ENCODE results near the gene ANO3.

ANO3 gene

GRCh38 chr11:26365284-26365683 is 33.4 kb downstream of the ANO3 start:
- no peak for DNase-seq

DNA sequence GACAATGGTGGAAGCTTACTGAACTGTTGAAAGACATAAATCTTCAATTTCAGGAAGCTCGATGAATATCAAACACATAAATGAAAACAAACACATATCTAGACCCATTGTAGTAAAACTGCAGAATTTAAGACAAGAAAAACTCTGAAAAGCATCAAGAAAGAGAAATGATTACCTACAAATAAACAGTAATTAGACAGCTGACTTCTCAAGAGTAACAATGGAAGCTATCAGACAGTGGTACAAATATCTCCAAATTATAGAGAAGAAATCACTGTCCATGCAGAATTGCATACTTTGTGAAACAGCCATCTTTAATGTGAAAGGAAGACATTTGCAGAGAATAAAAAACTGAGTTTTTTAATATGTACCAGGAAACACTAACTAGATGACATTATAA is 45.7 kb downstream of the ANO3 start:
- DNase-seq: no peak

- no peak for DNase-seq
Observed at GRCh38 chr11:26399336-26399735, 67.4 kb downstream of the ANO3 start.

DNA sequence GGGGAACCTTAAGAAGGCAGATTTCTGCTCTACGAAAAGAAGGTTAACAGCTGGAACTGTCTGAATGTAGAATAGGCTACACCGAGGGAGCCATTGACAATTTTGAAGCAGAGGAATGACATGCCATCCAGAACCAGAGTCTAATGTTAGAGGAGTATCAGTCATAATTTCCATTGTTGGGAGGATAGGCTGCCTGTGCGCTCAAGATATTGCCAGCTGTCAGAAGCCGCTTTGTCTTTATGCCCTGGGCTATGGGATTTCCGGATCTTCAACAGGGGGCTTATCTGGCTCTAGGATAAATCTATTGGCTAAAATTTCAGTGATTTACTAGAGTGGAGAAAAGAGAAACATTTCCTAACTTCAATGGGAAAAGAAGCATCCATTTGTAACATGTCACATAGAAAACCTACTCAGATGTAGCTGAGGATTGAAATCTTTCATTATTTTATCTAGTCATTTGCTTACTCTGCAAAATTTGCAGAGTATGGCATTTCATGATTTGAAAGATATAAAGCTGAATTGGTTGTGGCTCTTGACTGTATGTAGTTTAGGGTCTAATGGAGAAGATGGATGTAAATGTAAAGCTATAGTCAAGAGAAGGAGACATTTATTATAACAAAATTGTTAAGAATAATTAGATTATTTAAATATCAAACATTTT is 78.9 kb downstream of the ANO3 start:
- no peak for DNase-seq

DNA sequence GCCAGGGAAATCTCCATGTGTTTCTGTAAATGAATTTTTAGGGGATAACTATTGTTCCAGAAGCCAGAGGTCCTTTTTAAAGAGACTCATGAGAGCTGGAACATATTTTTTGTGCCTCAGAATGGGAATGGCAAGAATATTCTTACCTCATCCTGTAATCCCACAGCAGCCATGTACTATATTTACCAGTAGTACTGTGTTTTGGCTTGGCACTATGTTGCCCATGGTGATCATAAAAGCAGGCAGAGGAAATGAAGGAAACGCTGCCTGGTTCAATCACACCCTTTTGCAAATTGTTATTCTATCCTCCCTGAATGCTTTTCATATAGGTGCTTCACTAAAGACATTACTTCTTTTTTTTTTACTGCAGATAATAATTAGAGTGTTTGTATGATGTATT is 81.0 kb downstream of the ANO3 start:
- DNase-seq: no peak

DNA sequence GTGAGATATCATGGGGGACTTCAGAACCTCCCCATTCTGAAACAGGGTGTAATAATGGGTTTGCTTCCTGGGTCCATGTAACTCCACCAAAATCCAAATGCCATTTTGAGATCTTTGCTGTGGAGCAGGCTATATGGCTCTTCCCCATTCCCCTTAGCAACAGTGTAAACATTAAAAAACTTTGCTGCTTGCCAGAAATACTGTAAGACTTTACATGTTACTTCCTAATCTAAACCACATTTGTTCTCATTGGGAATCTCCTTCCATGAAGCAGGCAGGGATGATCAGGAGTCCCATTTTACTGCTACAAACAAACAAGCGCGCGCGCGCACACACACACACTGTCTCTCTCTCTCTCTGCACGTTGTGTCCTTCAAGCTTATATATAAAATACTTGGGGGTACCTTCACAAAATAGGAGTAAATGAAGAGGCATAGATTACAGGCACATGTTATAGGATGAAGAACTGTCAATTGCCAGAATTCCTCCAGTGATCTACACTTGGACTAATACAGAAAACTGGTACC is 86.5 kb downstream of the ANO3 start:
- no peak for DNase-seq

DNA sequence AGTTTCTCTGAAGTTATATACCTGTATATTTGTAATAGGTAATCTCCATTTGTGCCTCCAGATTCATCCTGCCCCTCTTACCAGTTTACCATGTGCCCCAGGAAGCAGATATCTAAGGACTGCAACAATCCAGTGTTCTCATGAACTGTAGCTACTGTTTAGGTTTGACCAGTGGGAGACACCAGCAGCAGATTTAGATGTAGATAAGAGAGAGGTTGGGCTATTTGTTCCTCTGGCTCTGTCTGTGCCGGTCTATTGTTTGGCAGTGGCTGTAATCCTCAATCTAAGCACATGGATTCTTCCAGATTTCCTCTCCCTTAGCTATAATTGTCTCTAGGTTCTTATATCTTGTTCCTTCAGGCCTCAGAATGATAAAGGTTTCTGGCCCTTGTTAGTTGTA is 88.4 kb downstream of the ANO3 start:
- DNase-seq: no peak

DNA sequence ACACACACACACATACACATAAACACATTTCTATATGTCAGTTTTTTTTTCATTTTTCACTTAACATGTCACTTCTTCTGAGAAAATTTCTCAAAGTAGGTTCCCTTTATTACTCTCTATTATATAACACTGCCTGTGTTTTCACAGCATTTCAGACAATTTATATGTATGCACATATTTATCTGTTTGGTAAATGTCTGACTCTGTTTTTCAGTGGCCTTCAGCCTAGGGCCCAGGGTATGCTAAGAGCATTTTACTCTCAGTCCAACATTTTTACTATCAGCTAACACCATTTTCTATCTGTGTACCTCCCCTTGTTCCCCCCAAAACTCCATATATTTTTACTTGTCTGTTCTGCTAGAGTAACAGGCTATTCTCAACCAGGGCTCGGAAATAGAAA is 92.3 kb downstream of the ANO3 start:
- DNase-seq: no peak

GRCh38 chr11:26439854-26440253 is 107.9 kb downstream of the ANO3 start:
- no peak for DNase-seq

GRCh38 chr11:26442131-26442530 is 110.2 kb downstream of the ANO3 start:
- no peak for DNase-seq

DNA sequence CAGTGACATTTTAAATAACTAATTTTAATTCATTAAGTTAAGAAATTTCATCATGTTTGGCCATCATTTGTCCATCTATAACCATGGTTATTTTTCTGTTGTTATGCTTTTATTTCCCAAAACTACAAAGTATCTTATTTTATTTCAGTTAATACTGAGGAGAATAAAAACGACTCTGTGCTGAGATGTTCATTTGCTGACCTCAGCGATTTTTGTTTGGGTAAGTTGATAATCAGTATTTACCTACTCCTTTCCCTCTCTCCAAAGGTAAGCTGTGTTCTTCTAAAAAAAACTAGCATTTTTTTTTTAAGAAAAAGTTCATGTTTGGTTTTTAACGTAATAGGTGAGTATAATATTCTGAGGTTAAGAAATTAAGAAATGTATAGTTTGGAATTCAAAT is 111.7 kb downstream of the ANO3 start:
- DNase-seq: no peak

- DNase-seq: no peak
Observed at GRCh38 chr11:26457636-26458035, 125.7 kb downstream of the ANO3 start.

DNA sequence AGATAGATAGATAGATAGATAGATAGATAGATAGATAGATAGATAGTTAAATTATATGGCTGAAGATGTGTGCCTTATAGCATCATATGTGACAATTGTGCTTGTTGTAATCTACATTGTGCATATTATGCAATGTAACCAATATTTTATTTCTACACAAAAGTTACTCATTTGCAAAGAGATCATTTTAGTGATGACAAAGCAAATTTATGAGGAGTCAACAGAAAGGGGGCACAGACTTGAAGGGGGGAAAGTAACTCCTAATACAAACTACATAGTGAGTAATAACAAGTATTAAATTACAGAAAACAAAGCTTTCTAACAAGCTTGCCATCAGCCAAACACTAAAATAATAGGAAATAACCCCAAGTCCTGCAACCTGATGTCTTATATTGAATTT is 133.3 kb downstream of the ANO3 start:
- DNase-seq: no peak

- no peak for DNase-seq
Observed at GRCh38 chr11:26467506-26467905, 135.6 kb downstream of the ANO3 start.

DNA sequence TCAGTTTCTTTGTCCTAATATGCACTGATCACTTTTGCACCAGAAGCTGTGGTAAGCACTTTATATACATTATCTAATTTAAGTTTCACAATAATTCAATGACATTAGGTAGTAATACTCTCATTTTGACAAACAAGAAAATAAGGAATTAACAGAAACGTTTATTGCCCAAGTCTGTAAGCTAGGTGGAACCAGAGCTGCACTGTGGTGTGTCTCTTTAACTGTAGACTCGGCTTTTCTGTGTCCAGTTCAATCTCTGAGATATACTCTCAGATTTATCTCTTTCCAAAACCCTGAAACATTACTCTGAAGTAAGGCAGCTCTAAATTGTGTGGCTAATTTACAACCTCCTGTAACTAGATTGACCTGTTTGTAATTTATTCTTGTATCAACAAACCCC is 139.1 kb downstream of the ANO3 start:
- DNase-seq: no peak

GRCh38 chr11:26473216-26474194 is 141.6 kb downstream of the ANO3 start:
- no peak for DNase-seq

GRCh38 chr11:26474401-26474800 is 142.5 kb downstream of the ANO3 start:
- DNase-seq: no peak

GRCh38 chr11:26477396-26477795 is 145.5 kb downstream of the ANO3 start:
- no peak for DNase-seq

DNA sequence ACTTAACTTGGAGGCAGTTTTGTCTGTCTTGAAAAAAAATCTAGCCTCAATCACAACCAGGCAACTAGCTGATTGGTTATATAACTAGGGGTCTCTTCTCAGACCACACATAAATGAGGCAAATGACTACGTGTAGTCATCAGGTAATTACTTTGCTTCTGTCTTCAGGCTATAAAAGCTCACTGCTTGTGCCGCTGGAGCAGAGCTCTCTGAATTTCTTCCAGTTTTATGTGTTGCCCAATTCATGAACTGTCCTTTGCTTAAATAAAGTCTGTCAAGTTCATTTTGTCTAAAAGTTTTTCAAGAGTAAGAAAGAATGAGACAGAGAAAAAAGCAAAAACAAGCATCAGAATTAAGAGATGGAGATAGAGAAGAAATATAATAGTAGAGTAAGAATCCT is 146.8 kb downstream of the ANO3 start:
- no peak for DNase-seq

DNA sequence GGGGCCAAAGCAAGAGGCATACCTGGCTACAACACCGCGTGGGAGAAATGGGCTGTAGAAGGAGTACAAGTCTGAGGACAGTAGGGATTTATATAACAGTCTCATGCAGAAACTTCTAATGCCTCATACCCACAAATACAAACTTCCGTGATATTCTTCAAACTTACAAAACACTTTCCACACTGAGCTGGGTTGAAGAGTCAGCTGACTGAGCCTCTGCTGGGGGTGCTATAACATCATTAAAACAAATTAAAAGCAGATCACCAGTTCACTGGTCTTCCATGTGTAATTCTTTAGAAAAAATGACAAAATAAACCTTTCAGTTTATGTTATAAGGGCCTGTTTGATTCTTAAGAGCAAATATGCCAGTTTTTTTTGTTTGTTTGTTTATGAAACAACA is 148.1 kb downstream of the ANO3 start:
- DNase-seq: no peak

GRCh38 chr11:26483108-26483507 is 151.2 kb downstream of the ANO3 start:
- no peak for DNase-seq

DNA sequence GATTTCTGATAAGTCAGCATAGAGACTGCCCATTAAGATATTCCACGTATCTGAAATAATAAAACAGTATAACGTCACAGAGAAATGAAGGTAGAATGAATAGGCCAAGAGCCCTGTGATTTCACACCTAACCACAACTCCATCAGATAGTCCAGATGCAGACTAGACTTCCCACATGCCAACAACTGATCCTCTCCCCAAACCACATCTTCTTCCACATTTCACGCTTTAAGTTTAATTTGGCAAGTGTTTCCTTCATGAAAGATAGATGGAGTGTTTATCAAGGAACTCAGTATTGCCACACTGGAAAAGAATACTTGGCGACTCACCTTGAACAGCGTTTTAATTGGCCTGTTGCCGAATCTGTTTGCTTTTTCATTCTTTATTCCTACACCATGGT is 158.6 kb downstream of the ANO3 start:
- DNase-seq: no peak

GRCh38 chr11:26493616-26494015 is 161.7 kb downstream of the ANO3 start:
- no peak for DNase-seq

GRCh38 chr11:26507229-26507628 is 175.3 kb downstream of the ANO3 start:
- no peak for DNase-seq

Data from hematopoietic multipotent progenitor cell treated with erythropoietin and hydrocortisone succinate and interleukin-3 and kit ligand, for 6 days (in vitro differentiated cells).